B cell (primary cell): ENCODE measurements around the gene NT5M. TPM values are rescaled to one million over a fixed set of nuclear protein-coding genes. Genes with fewer than 3 reads are reported as not detected.

Experiments used
- ATAC-seq: fragments of 200-7000 bp; cut with Tn5 transposase; one replicate; pipeline ENCODE4 v1.10.0; 2021; ENCODE audit warnings: low read depth, mild to moderate bottlenecking, moderate number of reproducible peaks, moderate library complexity
- CTCF ChIA-PET: fragments of 350-600 bp; sonication (Branson Sonifier 250); formaldehyde crosslinking; loops from one replicate; lab custom pipeline; 2021; ENCODE audit warnings: antibody characterized with exemption, inconsistent platforms; lab: Charles Lee
- POLR2A ChIA-PET: fragments of 350-600 bp; sonication (Branson Sonifier 250); formaldehyde crosslinking; loops from one replicate; lab custom pipeline; 2021; ENCODE audit warnings: antibody characterized with exemption; lab: Charles Lee
- DNase-seq: peaks from one replicate; pipeline ENCODE4 v3.0.0; 2013
- H2AFZ ChIP-seq: 2 replicates; pipeline ENCODE4 v1.6.1; 2012; ENCODE audit warnings: mild to moderate bottlenecking, low read depth, low read length; ENCODE audit not compliant: insufficient read depth, poor library complexity, severe bottlenecking
- H3K27ac ChIP-seq, 2 donors: 1 replicate in 1 of 2; 2 replicates in 1 of 2; pipeline ENCODE4 v1.5.1; 2012 to 2013; ENCODE audit warnings: low read length in 2 of 2, mild to moderate bottlenecking in 2 of 2, moderate library complexity in 1 of 2
- H3K27me3 ChIP-seq, 4 experiments: fragments of 200-600 bp in 1 of 4; sonication (generic) in 1 of 4; replicated peaks in 1 of 4; 1 replicate in 2 of 4; 2 replicates in 2 of 4; pipeline versions ENCODE4 v1.6.1 to v1.7.0; 2013 to 2016; ENCODE audit warnings: low read length in 3 of 4, mild to moderate bottlenecking in 2 of 4, mixed read lengths in 1 of 4, moderate library complexity in 1 of 4; ENCODE audit not compliant: insufficient read depth in 4 of 4, control insufficient read depth in 3 of 4; ENCODE audit errors: control extremely low read depth in 1 of 4
- H3K36me3 ChIP-seq, 2 experiments: replicated peaks in 1 of 2; 1 replicate in 1 of 2; 2 replicates in 1 of 2; pipeline versions ENCODE4 v1.6.1 to v1.7.1; 2013; ENCODE audit warnings: low read length in 1 of 2; ENCODE audit not compliant: insufficient read depth in 2 of 2, control insufficient read depth in 1 of 2; ENCODE audit errors: control extremely low read depth in 1 of 2, extremely low read depth in 1 of 2
- H3K4me1 ChIP-seq, 2 donors: fragments of 200-600 bp in 1 of 2; sonication (generic) in 1 of 2; 1 replicate in 1 of 2; 2 replicates in 1 of 2; pipeline versions ENCODE4 v1.5.1 to v1.6.1; 2013 to 2017; ENCODE audit warnings: low read length in 2 of 2; ENCODE audit not compliant: control insufficient read depth in 2 of 2, insufficient read depth in 2 of 2
- H3K4me2 ChIP-seq: replicated peaks from 2 replicates; pipeline ENCODE3; 2012; ENCODE audit warnings: mild to moderate bottlenecking, low read depth, low read length; ENCODE audit not compliant: poor library complexity, severe bottlenecking
- H3K4me3 ChIP-seq, 5 experiments: fragments of 200-600 bp in 1 of 5; sonication (generic) in 1 of 5; 1 replicate in 3 of 5; 2 replicates in 2 of 5; pipeline versions ENCODE4 v1.5.1 to v1.7.0; 2011 to 2016; ENCODE audit warnings: low read length in 4 of 5, mild to moderate bottlenecking in 4 of 5, low read depth in 2 of 5, control low read depth in 1 of 5, moderate library complexity in 1 of 5; ENCODE audit not compliant: insufficient read depth in 1 of 5; ENCODE audit errors: control extremely low read depth in 1 of 5, extremely low read depth in 1 of 5
- H3K79me2 ChIP-seq: fragments of 200-600 bp; sonication (generic); one replicate; pipeline ENCODE4 v1.6.0; 2016; ENCODE audit warnings: low read length; ENCODE audit not compliant: control insufficient read depth, insufficient read depth
- H3K9ac ChIP-seq: fragments of 200-600 bp; sonication (generic); 2 replicates; pipeline ENCODE4 v1.6.1; 2017; ENCODE audit warnings: mild to moderate bottlenecking, low read length, moderate library complexity
- H3K9me3 ChIP-seq, 3 donors: one replicate each; pipeline versions ENCODE4 v1.6.1 to v1.7.1; 2013; ENCODE audit warnings: low read length in 2 of 3; ENCODE audit not compliant: control insufficient read depth in 2 of 3, insufficient read depth in 1 of 3; ENCODE audit errors: control extremely low read depth in 1 of 3
- H4K20me1 ChIP-seq: 2 replicates; pipeline ENCODE4 v1.6.0; 2012; ENCODE audit warnings: mild to moderate bottlenecking, low read length; ENCODE audit not compliant: insufficient read depth, control insufficient read depth, poor library complexity, severe bottlenecking
- H3K27ac Mint-ChIP-seq: one replicate; pipeline ENCODE4 v1.8.0; 2021; ENCODE audit warnings: mixed read lengths
- H3K27me3 Mint-ChIP-seq: one replicate; pipeline ENCODE4 v1.8.0; 2021; ENCODE audit warnings: mixed read lengths
- H3K4me1 Mint-ChIP-seq: one replicate; pipeline ENCODE4 v1.8.0; 2021; ENCODE audit warnings: mixed read lengths
- H3K4me3 Mint-ChIP-seq: one replicate; pipeline ENCODE4 v1.8.0; 2021; ENCODE audit warnings: mixed read lengths
- H3K9me3 Mint-ChIP-seq: one replicate; pipeline ENCODE4 v1.8.0; 2022; ENCODE audit warnings: mixed read lengths; ENCODE audit not compliant: insufficient read depth
- EZH2 ChIP-seq: IDR thresholded peaks from 2 replicates; pipeline ENCODE4 v1.6.1; 2012; ENCODE audit warnings: borderline replicate concordance, low read depth, mild to moderate bottlenecking, moderate library complexity, low read length; ENCODE audit not compliant: insufficient read depth, poor library complexity, severe bottlenecking
- WGBS: methylation state at CpG from one replicate; pipeline ENCODE4 v1.1.5; 2013; ENCODE audit warnings: missing lambda C conversion rate; ENCODE audit not compliant: insufficient coverage; 5-methylcytosine and 5-hydroxymethylcytosine counted together
- intact Hi-C: fragments of 100-400 bp; cut with micrococcal nuclease; formaldehyde crosslinking; loops from one replicate; pipeline ENCODE4 v1.10.0; 2022
- polyA plus RNA-seq: library from polyadenylated mRNA; depleted of rRNA; stranded (reverse); fragments of >200 nt; gene quantifications from 2 replicates; pipeline ENCODE4 v1.2.3, GENCODE V29; 2012
- total RNA-seq, 2 donors: library from RNA; stranded (reverse); fragments of 120-200 nt in 1 of 2; gene quantifications; 1 replicate in 1 of 2; 2 replicates in 1 of 2; pipeline versions ENCODE4 v1.2.3 to v1.2.4, GENCODE V29; 2013 to 2022
- TF ChIP-seq, protein P1 (sequence below): fragments of 200-600 bp; IDR thresholded peaks from one replicate; pipeline ENCODE4 v1.8.0; 2022; ENCODE audit warnings: antibody characterized with exemption, mild to moderate bottlenecking

NT5M gene
- total and polyA plus RNA-seq, 2 donors (not counting 1 experiment from before 2014, with no cell fraction given) = 0.40 to 0.47 TPM

DNA sequence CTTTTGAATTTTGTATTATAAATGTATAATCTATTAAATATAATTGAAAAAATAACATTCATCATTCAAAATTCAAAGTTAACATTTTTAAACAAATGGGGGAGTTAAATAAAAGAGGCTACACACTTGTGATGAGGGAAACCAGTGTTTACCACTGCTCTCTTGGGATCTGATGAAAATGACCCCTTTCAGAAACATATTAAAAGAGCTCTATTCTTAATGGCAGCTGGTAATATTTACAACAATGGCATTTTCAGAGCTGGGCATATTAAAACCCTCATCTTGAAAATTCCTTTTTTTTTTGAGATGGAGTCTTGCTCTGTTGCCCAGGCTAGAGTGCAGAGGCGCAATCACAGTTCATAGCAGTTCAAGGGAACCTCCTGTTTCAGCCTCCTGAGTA lies 46.9 kb upstream of the NT5M start:
- TF ChIP-seq, protein P1, sequence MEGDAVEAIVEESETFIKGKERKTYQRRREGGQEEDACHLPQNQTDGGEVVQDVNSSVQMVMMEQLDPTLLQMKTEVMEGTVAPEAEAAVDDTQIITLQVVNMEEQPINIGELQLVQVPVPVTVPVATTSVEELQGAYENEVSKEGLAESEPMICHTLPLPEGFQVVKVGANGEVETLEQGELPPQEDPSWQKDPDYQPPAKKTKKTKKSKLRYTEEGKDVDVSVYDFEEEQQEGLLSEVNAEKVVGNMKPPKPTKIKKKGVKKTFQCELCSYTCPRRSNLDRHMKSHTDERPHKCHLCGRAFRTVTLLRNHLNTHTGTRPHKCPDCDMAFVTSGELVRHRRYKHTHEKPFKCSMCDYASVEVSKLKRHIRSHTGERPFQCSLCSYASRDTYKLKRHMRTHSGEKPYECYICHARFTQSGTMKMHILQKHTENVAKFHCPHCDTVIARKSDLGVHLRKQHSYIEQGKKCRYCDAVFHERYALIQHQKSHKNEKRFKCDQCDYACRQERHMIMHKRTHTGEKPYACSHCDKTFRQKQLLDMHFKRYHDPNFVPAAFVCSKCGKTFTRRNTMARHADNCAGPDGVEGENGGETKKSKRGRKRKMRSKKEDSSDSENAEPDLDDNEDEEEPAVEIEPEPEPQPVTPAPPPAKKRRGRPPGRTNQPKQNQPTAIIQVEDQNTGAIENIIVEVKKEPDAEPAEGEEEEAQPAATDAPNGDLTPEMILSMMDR = no peak
- TF ChIP-seq EZH2 = no peak

DNA sequence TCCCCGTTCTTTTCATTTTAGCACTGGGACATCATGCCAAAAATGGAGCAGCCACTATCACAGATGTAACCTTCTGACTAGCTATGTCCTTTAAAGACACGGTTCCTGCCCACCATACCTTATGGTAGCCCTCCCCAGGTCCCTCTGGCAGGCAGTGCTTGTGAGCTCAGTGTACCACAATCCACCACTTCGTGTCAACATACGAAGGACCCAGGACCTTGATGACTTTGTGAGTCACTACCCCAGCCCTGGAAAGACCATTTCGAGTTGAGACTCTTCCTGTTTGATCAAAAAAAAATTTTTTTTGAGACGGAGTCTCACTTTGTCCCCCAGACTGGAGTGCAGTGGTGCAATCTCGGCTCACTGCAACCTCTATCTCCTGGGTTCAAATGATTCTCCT lies 45.2 kb upstream of the NT5M start:
- ATAC-seq (no peak), DNase-seq (no peak)
- peaks cover 5% of the 10 kb centered on the region for H3K79me2 ChIP-seq
- H4K20me1 ChIP-seq = no peaks in the 10 kb centered on the region
- no peak overlapping the region for H3K9ac ChIP-seq
- no peaks in the 10 kb centered on the region for H3K4me1 Mint-ChIP-seq
- intact Hi-C loops = no loop called here
- ChIA-PET CTCF (no interaction called here), POLR2A (no interaction called here)
- no peak for TF ChIP-seq EZH2
- TF ChIP-seq, protein P1 = no peak
- H2AFZ ChIP-seq = no peak overlapping the region
- no peaks in the 10 kb centered on the region for H3K27me3 Mint-ChIP-seq
- H3K27ac ChIP-seq = no peak overlapping the region
- H3K27ac Mint-ChIP-seq = no peak overlapping the region
- WGBS = 96% methylated on average over 7 of the region's 7 CpGs
- no peak overlapping the region for H3K4me3 Mint-ChIP-seq
- H3K36me3 ChIP-seq = peaks cover 6 to 65% of the 10 kb centered on the region in 2 experiments
- no peaks in the 10 kb centered on the region for H3K4me1 ChIP-seq
- no peaks in the 10 kb centered on the region for H3K9me3 ChIP-seq
- no peak overlapping the region for H3K4me2 ChIP-seq
- H3K27me3 ChIP-seq = no peaks in the 10 kb centered on the region
- no peak overlapping the region for H3K4me3 ChIP-seq
- no peaks in the 10 kb centered on the region for H3K9me3 Mint-ChIP-seq

More for the DNA sequence above, 46.9 kb upstream of the NT5M start:
- Mint-ChIP-seq H3K27ac (no peak overlapping the region), H3K4me3 (no peak overlapping the region), H3K4me1 (no peaks in the 10 kb centered on the region), H3K9me3 (no peaks in the 10 kb centered on the region), H3K27me3 (no peaks in the 10 kb centered on the region)
- ATAC-seq (no peak), DNase-seq (no peak)
- H4K20me1 ChIP-seq = no peaks in the 10 kb centered on the region
- peaks cover 5% of the 10 kb centered on the region for H3K79me2 ChIP-seq
- H3K9me3 ChIP-seq = no peaks in the 10 kb centered on the region
- H3K4me1 ChIP-seq = no peaks in the 10 kb centered on the region
- H3K36me3 ChIP-seq = peaks cover 11 to 73% of the 10 kb centered on the region in 2 experiments
- ChIA-PET POLR2A (no interaction called here), CTCF (no interaction called here)
- no peak overlapping the region for H3K4me2 ChIP-seq
- 100% methylated on average over 1 of the region's 1 CpG for WGBS
- H3K4me3 ChIP-seq = no peak overlapping the region
- H2AFZ ChIP-seq = no peak overlapping the region
- H3K27ac ChIP-seq = no peak overlapping the region
- intact Hi-C loops = no loop called here
- H3K9ac ChIP-seq = no peak overlapping the region
- H3K27me3 ChIP-seq = no peaks in the 10 kb centered on the region
